GM18867 (cell line): Measurements from ENCODE around the gene OLA1.
"Not testable (repeated sequence)": the region's sequence is repeated elsewhere in the genome, so short reads cannot be mapped to it uniquely, and the experiment has no call there.

Source experiments
- ATAC-seq: cut with Tn5 transposase; IDR thresholded peaks from one replicate; pipeline ENCODE4 v1.9.1; 2021; ENCODE audit warnings: mild to moderate bottlenecking, moderate library complexity; ENCODE audit not compliant: unreplicated experiment

The OLA1 gene

GRCh38 chr2:174248187-174248997 lies at the start of gene OLA1:
Gene OLA1, minus strand, starts transcription at chr2:174248532. Its CDS starts 1,717 bp downstream, at chr2:174246815.
- ATAC-seq = peak; percentile 96

- no peak for ATAC-seq
Measured at GRCh38 chr2:174292908-174293307, 44.6 kb upstream of the OLA1 start.

- no peak for ATAC-seq
Measured at GRCh38 chr2:174286172-174286571, 37.8 kb upstream of the OLA1 start.

GRCh38 chr2:174282441-174282840 lies 34.1 kb upstream of the OLA1 start:
- ATAC-seq = no peak

GRCh38 chr2:174281736-174282135 lies 33.4 kb upstream of the OLA1 start:
- ATAC-seq = no peak

- ATAC-seq = no peak
Measured at GRCh38 chr2:174280596-174280995, 32.3 kb upstream of the OLA1 start.

GRCh38 chr2:174270263-174270662 lies 21.9 kb upstream of the OLA1 start:
- ATAC-seq = not testable (repeated sequence)

GRCh38 chr2:174266288-174266687 lies 18.0 kb upstream of the OLA1 start:
- ATAC-seq = no peak

- no peak for ATAC-seq
Measured at GRCh38 chr2:174263997-174264396, 15.7 kb upstream of the OLA1 start.

- ATAC-seq = no peak
Measured at GRCh38 chr2:174259981-174260380, 11.6 kb upstream of the OLA1 start.

- ATAC-seq = no peak
Measured at GRCh38 chr2:174254267-174254666, 5.9 kb upstream of the OLA1 start.

- ATAC-seq = no peak
Measured at GRCh38 chr2:174248998-174249592, 763 bp upstream of the OLA1 start.

- ATAC-seq = peak; percentile 11
Measured at GRCh38 chr2:174247474-174248186, 702 bp downstream of the OLA1 start.

- ATAC-seq = no peak
Measured at GRCh38 chr2:174246944-174247381, 1.4 kb downstream of the OLA1 start.

- not testable (repeated sequence) for ATAC-seq
Measured at GRCh38 chr2:174245628-174246027, 2.7 kb downstream of the OLA1 start.

- no peak for ATAC-seq
Measured at GRCh38 chr2:174245065-174245464, 3.3 kb downstream of the OLA1 start.

- no peak for ATAC-seq
Measured at GRCh38 chr2:174243812-174244211, 4.5 kb downstream of the OLA1 start.

GRCh38 chr2:174240097-174240496 lies 8.2 kb downstream of the OLA1 start:
- no peak for ATAC-seq

GRCh38 chr2:174236429-174236828 lies 11.9 kb downstream of the OLA1 start:
- ATAC-seq = no peak

GRCh38 chr2:174235680-174236079 lies 12.7 kb downstream of the OLA1 start:
- ATAC-seq = no peak

GRCh38 chr2:174233771-174234275 lies 14.5 kb downstream of the OLA1 start:
- no peak for ATAC-seq
